ENCODE data around the gene SELENOO. TPM values are rescaled to one million over a fixed set of nuclear protein-coding genes. Genes with fewer than 3 reads are reported as not detected.

Gene SELENOO
- total and polyA plus RNA-seq, 2 of the 13 experiments (the other 11 are each of a cell fraction or from before 2014, with no cell fraction given), result 14.4 to 19.0 TPM

GRCh38 chr22:50260801-50261614 lies 60.2 kb downstream of the SELENOO start (continued):
- TF ChIP-seq ZNF281 (CRISPR knock-in tag; IDR thresholded peaks at IDR 0.05; ENCODE audit: borderline replicate concordance), result no peak
- no peak for TF ChIP-seq MNT (IDR thresholded peaks at IDR 0.05)
- TF ChIP-seq ZNF766 (CRISPR knock-in tag; IDR thresholded peaks at IDR 0.05; ENCODE audit: borderline replicate concordance), result no peak
- no peak for TF ChIP-seq FOXJ3 (CRISPR knock-in tag; IDR thresholded peaks at IDR 0.05; ENCODE audit: borderline replicate concordance)
- TF ChIP-seq ZBED4 (CRISPR knock-in tag; IDR thresholded peaks at IDR 0.05; ENCODE audit: borderline replicate concordance), result no peak
- TF ChIP-seq MTA3 (CRISPR knock-in tag; IDR thresholded peaks at IDR 0.05), result no peak
- TF ChIP-seq JUND (CRISPR knock-in tag; IDR thresholded peaks at IDR 0.05), result no peak
- no peak for TF ChIP-seq ZNF280D (CRISPR knock-in tag; IDR thresholded peaks at IDR 0.05)
- no peak for TF ChIP-seq JUNB (CRISPR knock-in tag; IDR thresholded peaks at IDR 0.05; ENCODE audit: borderline replicate concordance)
- TF ChIP-seq SMAD9 (CRISPR knock-in tag; IDR thresholded peaks at IDR 0.05), result no peak
- TF ChIP-seq UBTF (CRISPR knock-in tag; IDR thresholded peaks at IDR 0.05), result peak; percentile 80
- TF ChIP-seq ZBTB7A (CRISPR knock-in tag; IDR thresholded peaks at IDR 0.05), result no peak; the same call in 1 of the 2 replicates
- TF ChIP-seq TEAD2 (CRISPR knock-in tag; IDR thresholded peaks at IDR 0.05), result no peak
- TF ChIP-seq ERF (CRISPR knock-in tag; IDR thresholded peaks at IDR 0.05), result no peak
- no peak for TF ChIP-seq ZNF143 (CRISPR knock-in tag; IDR thresholded peaks at IDR 0.05)

Measured in HepG2 (cell line).